GM12878 (cell line): Measurements from ENCODE around the gene TTLL7. TPM values are rescaled to one million over a fixed set of nuclear protein-coding genes. Genes with fewer than 3 reads are reported as not detected.

Experiments
- ATAC-seq: fragments of 200-7000 bp; cut with Tn5 transposase; 3 replicates; pipeline ENCODE4 v1.9.1; 2020; ENCODE audit warnings: mild to moderate bottlenecking, moderate library complexity
- BruUV-seq: library from RNA; stranded (reverse); fragments of 400-500 nt; replicated peaks from 2 replicates; lab custom pipeline; 2021; lab: Mats Ljungman, UMichigan
- CTCF ChIA-PET: fragments of 300-600 bp; sonication (Branson Sonifier 250); formaldehyde crosslinking; extraction: SDS; loops from one replicate; lab custom pipeline; 2021; ENCODE audit warnings: inconsistent platforms; lab: Yijun Ruan, JAX
- POLR2A ChIA-PET: fragments of 350-600 bp; formaldehyde crosslinking; extraction: SDS; loops from one replicate; lab custom pipeline; 2021; ENCODE audit warnings: inconsistent platforms; lab: Charles Lee
- RAD21 ChIA-PET: fragments of 300-600 bp; sonication (Branson Sonifier 250); formaldehyde crosslinking; loops from one replicate; lab custom pipeline; 2023; ENCODE audit warnings: antibody characterized with exemption; ENCODE audit not compliant: unreplicated experiment; lab: Charles Lee
- SMC1A ChIA-PET: fragments of 300-600 bp; sonication (Branson Sonifier 250); formaldehyde crosslinking; loops from one replicate; lab custom pipeline; 2023; ENCODE audit not compliant: unreplicated experiment, uncharacterized antibody; lab: Charles Lee
- DNase-seq: peaks from one replicate; pipeline ENCODE4 v3.0.0-alpha.2; 2011; ENCODE audit warnings: low read depth, low spot score
- FAIRE-seq: peaks from 3 replicates; lab custom pipeline; 2011; peaks lifted over from hg19 to GRCh38; lab: Jason Lieb, UNC
- H2AFZ ChIP-seq: 2 replicates; pipeline ENCODE4 v1.6.0; 2011; ENCODE audit warnings: low read depth, low read length, control low read depth; ENCODE audit not compliant: control insufficient read depth
- H3K27ac ChIP-seq: 2 replicates; pipeline ENCODE4 v1.5.1; 2011; ENCODE audit warnings: control low read depth; ENCODE audit not compliant: control insufficient read depth, insufficient read depth
- H3K27me3 ChIP-seq, 2 experiments: replicated peaks in 1 of 2; 2 replicates each; pipeline versions ENCODE4 v1.6.0 to v1.6.1; 2011; ENCODE audit warnings: low read length in 1 of 2; ENCODE audit not compliant: control insufficient read depth in 2 of 2, insufficient read depth in 2 of 2
- H3K36me3 ChIP-seq, 2 experiments: 2 replicates each; pipeline ENCODE4 v1.5.1; 2011; ENCODE audit warnings: low read length in 1 of 2; ENCODE audit not compliant: control insufficient read depth in 2 of 2, insufficient read depth in 2 of 2
- H3K4me1 ChIP-seq: 2 replicates; pipeline ENCODE4 v1.6.1; 2011; ENCODE audit warnings: mild to moderate bottlenecking, low read length, moderate library complexity, mixed read lengths; ENCODE audit not compliant: control insufficient read depth, insufficient read depth
- H3K4me2 ChIP-seq: 2 replicates; pipeline ENCODE4 v1.6.0; 2011; ENCODE audit warnings: control low read depth; ENCODE audit not compliant: control insufficient read depth, insufficient read depth
- H3K4me3 ChIP-seq: fragments of 200-600 bp; sonication (generic); 2 replicates; pipeline ENCODE4 v1.5.1; 2016
- H3K79me2 ChIP-seq: 2 replicates; pipeline ENCODE4 v1.6.0; 2011; ENCODE audit warnings: low read length; ENCODE audit not compliant: control insufficient read depth, insufficient read depth
- H3K9ac ChIP-seq: 2 replicates; pipeline ENCODE4 v1.8.0; 2011; ENCODE audit warnings: low read length, control low read depth, mixed read lengths; ENCODE audit not compliant: control insufficient read depth, insufficient read depth
- H3K9me3 ChIP-seq: replicated peaks from 3 replicates; pipeline ENCODE4 v1.5.1; 2011; ENCODE audit warnings: mild to moderate bottlenecking, low read length; ENCODE audit not compliant: control insufficient read depth, insufficient read depth
- H4K20me1 ChIP-seq: 2 replicates; pipeline ENCODE4 v1.6.0; 2011; ENCODE audit not compliant: control insufficient read depth, insufficient read depth
- ATF2 ChIP-seq: IDR thresholded peaks from 2 replicates; pipeline ENCODE4 v1.6.1; 2012; ENCODE audit warnings: low read length, inconsistent platforms
- BCL11A ChIP-seq: IDR thresholded peaks from 2 replicates; pipeline ENCODE4 v1.6.1; 2011; ENCODE audit warnings: low read depth, low read length
- CEBPZ ChIP-seq: fragments of 150-350 bp; IDR thresholded peaks from 2 replicates; pipeline ENCODE4 v1.6.1; 2016; ENCODE audit warnings: low read depth, low read length
- CREM ChIP-seq: IDR thresholded peaks from 2 replicates; pipeline ENCODE4 v1.6.1; 2014; ENCODE audit warnings: antibody characterized with exemption, low read depth
- E2F4 ChIP-seq: IDR thresholded peaks from 2 replicates; pipeline ENCODE4 v1.6.1; 2012; ENCODE audit warnings: low read depth, low read length, improper control_type of control experiment
- ELK1 ChIP-seq: IDR thresholded peaks from 2 replicates; pipeline ENCODE4 v1.6.1; 2012; ENCODE audit warnings: low read depth, low read length, improper control_type of control experiment
- MEF2A ChIP-seq: IDR thresholded peaks from 2 replicates; pipeline ENCODE4 v1.6.1; 2011; ENCODE audit warnings: low read depth, mild to moderate bottlenecking, low read length, moderate library complexity; ENCODE audit not compliant: insufficient read depth
- NFYA ChIP-seq: IDR thresholded peaks from 2 replicates; pipeline ENCODE4 v1.6.1; 2011; ENCODE audit warnings: low read depth, mild to moderate bottlenecking, low read length, improper control_type of control experiment, borderline replicate concordance
- NR2C1 ChIP-seq: fragments of 450-650 bp; IDR thresholded peaks from 2 replicates; pipeline ENCODE4 v1.6.1; 2017; ENCODE audit warnings: antibody characterized with exemption, mild to moderate bottlenecking, moderate library complexity
- NR2F1 ChIP-seq: fragments of 450-650 bp; conservative IDR thresholded peaks from 2 replicates; pipeline ENCODE4 v1.6.1; 2017; ENCODE audit warnings: mild to moderate bottlenecking
- PBX3 ChIP-seq: IDR thresholded peaks from 2 replicates; pipeline ENCODE4 v1.6.1; 2011; ENCODE audit warnings: mild to moderate bottlenecking, low read depth, low read length, moderate library complexity; ENCODE audit not compliant: insufficient replicate concordance
- POLR2A ChIP-seq: IDR thresholded peaks from 2 replicates; pipeline ENCODE4 v1.6.1; 2011; ENCODE audit warnings: low read depth, mild to moderate bottlenecking, low read length
- RAD21 ChIP-seq: IDR thresholded peaks from 2 replicates; pipeline ENCODE4 v1.6.1; 2011; ENCODE audit warnings: mild to moderate bottlenecking, low read depth, low read length, moderate library complexity; ENCODE audit not compliant: insufficient read depth
- WGBS: methylation state at CpG from one replicate; pipeline ENCODE4 v1.1.6; 2016; ENCODE audit warnings: low lambda C conversion rate; ENCODE audit not compliant: insufficient replicate concordance, insufficient coverage; ENCODE audit errors: missing lambda C conversion rate; 5-methylcytosine and 5-hydroxymethylcytosine counted together
- in situ Hi-C: fragments of 300-500 bp; cut with MboI; formaldehyde crosslinking; loops from 9 replicates; pipeline ENCODE4 v1.14.3; 2018; ENCODE audit warnings: mixed read lengths
- intact Hi-C: fragments of 100-400 bp; cut with micrococcal nuclease; formaldehyde crosslinking; loops from one replicate; pipeline ENCODE4 v1.14.2; 2022; ENCODE audit not compliant: unreplicated experiment
- polyA plus RNA-seq, 11 experiments: library from polyadenylated mRNA; depleted of rRNA in 4 of 11; unstranded in 6 of 11; stranded (reverse) in 5 of 11; fragments of >200 nt; fragmentation: Nextera tagmentation in 4 of 11; fragmentation: Illumina TruSeq in 1 of 11; extraction: Ambion mirVana in 4 of 11; extraction: Trizol in 1 of 11; gene quantifications; 1 replicate in 1 of 11; 2 replicates in 10 of 11; pipeline versions ENCODE4 v1.2.1 to v1.2.3, GENCODE V29; 2011 to 2016; ENCODE audit warnings: inconsistent platforms in 2 of 11, missing spikeins in 2 of 11, low read depth in 1 of 11
- total RNA-seq, 4 experiments: library from RNA; depleted of rRNA in 3 of 4; stranded (reverse); fragments of >200 nt in 3 of 4; fragmentation: Illumina TruSeq in 1 of 4; extraction: Trizol in 1 of 4; gene quantifications; 2 replicates each; pipeline versions ENCODE4 v1.2.1 to v1.2.3, GENCODE V29; 2013 to 2021

Gene TTLL7
- total and polyA plus RNA-seq, 10 of the 15 experiments (the other 5 are each of a cell fraction or from before 2014, with no cell fraction given) = 0.03 to 1.4 (median 0.61) TPM

GRCh38 chr1:84021822-84022221 is 22.9 kb upstream of the TTLL7 start:
- intact Hi-C loops (no loop called here), in situ Hi-C loops (no loop called here)
- TF ChIP-seq POLR2A (no peak), RAD21 (no peak), PBX3 (no peak), E2F4 (no peak), BCL11A (no peak), NR2F1 (no peak), CREM (no peak), NR2C1 (no peak), CEBPZ (no peak), NFYA (no peak), MEF2A (no peak), ATF2 (no peak), ELK1 (no peak)
- ChIA-PET SMC1A (no interaction called here), CTCF (no interaction called here), RAD21 (no interaction called here), POLR2A (no interaction called here)
- Histone ChIP-seq H3K4me2 (no peak overlapping the region), H3K9ac (no peak overlapping the region), H2AFZ (no peak overlapping the region), H4K20me1 (no peaks in the 10 kb centered on the region), H3K36me3 (no peaks in the 10 kb centered on the region), H3K4me1 (no peaks in the 10 kb centered on the region), H3K9me3 (no peaks in the 10 kb centered on the region; the same call in 2 of the 3 replicates), H3K4me3 (no peak overlapping the region), H3K27me3 (no peaks in the 10 kb centered on the region), H3K79me2 (no peaks in the 10 kb centered on the region), H3K27ac (no peak overlapping the region)
- FAIRE-seq (no peak), ATAC-seq (no peak), DNase-seq (no peak)
- WGBS = 47% methylated on average over 6 of the region's 6 CpGs
- BruUV-seq = no TSS peak
